ENCODE results near the gene HLCS. TPM values are rescaled to one million over a fixed set of nuclear protein-coding genes. Genes with fewer than 3 reads are reported as not detected.

The HLCS gene
- total RNA-seq, 6 donors from 2014 or later = 15.3 to 34.6 (median 24.1) TPM

GRCh38 chr21:36976228-36976861, 9.9 kb upstream of the HLCS start:
- WGBS, 2 donors = 76 to 78% methylated on average over 5 of the region's 5 CpGs
- no peak for DNase-seq
- no peak for ATAC-seq (ENCODE audit: low FRiP score in 2 of 2)
- no peak overlapping the region for H3K27ac ChIP-seq
- TF ChIP-seq POLR2AphosphoS5 (IDR thresholded peaks at IDR 0.05) (no peak), EP300 (IDR thresholded peaks at IDR 0.05) (no peak), POLR2A (IDR thresholded peaks at IDR 0.05) (no peak)
- TF ChIP-seq, protein P1, sequence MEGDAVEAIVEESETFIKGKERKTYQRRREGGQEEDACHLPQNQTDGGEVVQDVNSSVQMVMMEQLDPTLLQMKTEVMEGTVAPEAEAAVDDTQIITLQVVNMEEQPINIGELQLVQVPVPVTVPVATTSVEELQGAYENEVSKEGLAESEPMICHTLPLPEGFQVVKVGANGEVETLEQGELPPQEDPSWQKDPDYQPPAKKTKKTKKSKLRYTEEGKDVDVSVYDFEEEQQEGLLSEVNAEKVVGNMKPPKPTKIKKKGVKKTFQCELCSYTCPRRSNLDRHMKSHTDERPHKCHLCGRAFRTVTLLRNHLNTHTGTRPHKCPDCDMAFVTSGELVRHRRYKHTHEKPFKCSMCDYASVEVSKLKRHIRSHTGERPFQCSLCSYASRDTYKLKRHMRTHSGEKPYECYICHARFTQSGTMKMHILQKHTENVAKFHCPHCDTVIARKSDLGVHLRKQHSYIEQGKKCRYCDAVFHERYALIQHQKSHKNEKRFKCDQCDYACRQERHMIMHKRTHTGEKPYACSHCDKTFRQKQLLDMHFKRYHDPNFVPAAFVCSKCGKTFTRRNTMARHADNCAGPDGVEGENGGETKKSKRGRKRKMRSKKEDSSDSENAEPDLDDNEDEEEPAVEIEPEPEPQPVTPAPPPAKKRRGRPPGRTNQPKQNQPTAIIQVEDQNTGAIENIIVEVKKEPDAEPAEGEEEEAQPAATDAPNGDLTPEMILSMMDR (IDR thresholded peaks at IDR 0.05) = no peak
- no peaks in the 10 kb centered on the region for H3K9me3 ChIP-seq
- no peaks in the 10 kb centered on the region for H3K36me3 ChIP-seq
- H3K4me3 ChIP-seq = no peak overlapping the region
- no peaks in the 10 kb centered on the region for H3K27me3 ChIP-seq
- peaks cover 12 to 41% (median 19%) of the 10 kb centered on the region in 4 donors for H3K4me1 ChIP-seq

GRCh38 chr21:36974851-36975192, 8.4 kb upstream of the HLCS start:
- DNase-seq = no peak
- Histone ChIP-seq H3K27ac (no peak overlapping the region), H3K27me3 (no peaks in the 10 kb centered on the region), H3K36me3 (no peaks in the 10 kb centered on the region), H3K9me3 (no peaks in the 10 kb centered on the region), H3K4me3 (no peak overlapping the region), H3K4me1 (peaks cover 9 to 27% (median 16%) of the 10 kb centered on the region in 4 donors)
- no peak for ATAC-seq (ENCODE audit: low FRiP score in 2 of 2)
- TF ChIP-seq POLR2A (IDR thresholded peaks at IDR 0.05) (no peak), EP300 (IDR thresholded peaks at IDR 0.05) (no peak)
- TF ChIP-seq, protein P1 (IDR thresholded peaks at IDR 0.05) = no peak
- 85 to 96% methylated on average over 6 of the region's 6 CpGs for WGBS, 2 donors

- 86 to 94% methylated on average over 14 of the region's 14 CpGs for WGBS, 2 donors
- Histone ChIP-seq H3K36me3 (no peaks in the 10 kb centered on the region), H3K27ac (no peak overlapping the region), H3K4me1 (peaks cover 9 to 27% (median 16%) of the 10 kb centered on the region in 4 donors), H3K4me3 (no peak overlapping the region), H3K27me3 (no peaks in the 10 kb centered on the region), H3K9me3 (no peaks in the 10 kb centered on the region)
- ATAC-seq (ENCODE audit: low FRiP score in 2 of 2) = no peak
- TF ChIP-seq, protein P1 (IDR thresholded peaks at IDR 0.05) = no peak
- TF ChIP-seq POLR2AphosphoS5 (IDR thresholded peaks at IDR 0.05) (no peak), POLR2A (IDR thresholded peaks at IDR 0.05) (no peak), EP300 (IDR thresholded peaks at IDR 0.05) (no peak)
- no peak for DNase-seq
Measured at GRCh38 chr21:36973986-36974850, 7.7 kb upstream of the HLCS start.

DNA sequence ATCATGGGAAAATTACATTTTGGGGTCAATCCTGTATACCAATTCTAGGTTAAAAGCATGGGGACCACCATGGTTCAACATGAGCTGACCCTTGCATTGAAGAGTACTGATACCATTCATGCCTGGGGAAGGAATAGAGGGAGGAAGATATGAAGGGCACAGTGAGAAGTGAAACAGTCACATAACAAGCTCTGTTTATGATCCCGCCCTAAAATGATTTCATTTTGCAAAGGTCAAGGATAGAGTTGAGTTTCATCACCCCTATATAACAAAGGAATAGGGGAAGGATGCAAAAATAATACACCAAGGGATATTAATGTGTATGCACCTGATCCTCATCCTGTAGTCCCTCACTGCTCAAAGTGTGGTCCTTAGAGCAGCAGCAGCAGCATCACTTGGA, 2.5 kb upstream of the HLCS start:
- no peaks in the 10 kb centered on the region for H3K27me3 ChIP-seq
- ATAC-seq (ENCODE audit: low FRiP score in 2 of 2) = no peak
- 86 to 94% methylated on average over 1 of the region's 1 CpG for WGBS, 2 donors
- H3K27ac ChIP-seq = no peak overlapping the region
- TF ChIP-seq, protein P1 (IDR thresholded peaks at IDR 0.05) = no peak
- TF ChIP-seq EP300 (IDR thresholded peaks at IDR 0.05) = no peak
- TF ChIP-seq POLR2AphosphoS5 (IDR thresholded peaks at IDR 0.05) = no peak
- TF ChIP-seq POLR2A (IDR thresholded peaks at IDR 0.05) = no peak
- peaks cover 6 to 25% (median 11%) of the 10 kb centered on the region in 4 donors for H3K4me1 ChIP-seq
- no peak for DNase-seq
- H3K36me3 ChIP-seq = no peaks in the 10 kb centered on the region
- no peak overlapping the region for H3K4me3 ChIP-seq
- H3K9me3 ChIP-seq = no peaks in the 10 kb centered on the region
